GM18951 (cell line): ENCODE results near the gene KLK15.
"Not testable (repeated sequence)": the region's sequence is repeated elsewhere in the genome, so short reads cannot be mapped to it uniquely, and the experiment has no call there.

ENCODE experiments used
- POLR2A ChIP-seq: IDR thresholded peaks from 4 replicates; pipeline ENCODE4 v1.6.1; 2011; ENCODE audit warnings: mild to moderate bottlenecking; ENCODE audit not compliant: insufficient read length, insufficient read depth; ENCODE audit errors: extremely low read depth
- in situ Hi-C: fragments of 300-500 bp; cut with MboI; formaldehyde crosslinking; loops from one replicate; pipeline ENCODE4 v1.12.0; 2022; ENCODE audit warnings: low sequenced_read_pairs, mixed read lengths, inconsistent platforms; ENCODE audit not compliant: unreplicated experiment

The KLK15 gene

DNA sequence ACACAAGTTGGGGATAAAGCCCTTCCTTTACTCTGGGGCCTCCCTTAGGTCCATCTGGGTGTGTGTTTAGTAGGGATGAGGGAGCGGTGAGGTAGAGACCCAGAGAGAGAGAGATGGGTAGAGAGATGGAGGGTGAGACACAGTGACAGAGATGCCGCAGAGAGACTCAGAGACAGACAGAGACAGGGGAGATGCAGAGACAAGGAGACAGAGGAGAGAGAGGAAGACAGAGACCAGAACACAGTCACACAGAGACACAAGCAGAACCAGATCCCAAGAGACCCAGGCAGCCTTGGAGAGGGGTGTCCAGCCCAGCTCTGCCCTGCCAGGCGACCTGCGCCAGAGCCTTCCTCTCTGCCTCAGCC, 12.1 kb downstream of the KLK15 start:
- no peak for TF ChIP-seq POLR2A
- in situ Hi-C loops: no loop called here

DNA sequence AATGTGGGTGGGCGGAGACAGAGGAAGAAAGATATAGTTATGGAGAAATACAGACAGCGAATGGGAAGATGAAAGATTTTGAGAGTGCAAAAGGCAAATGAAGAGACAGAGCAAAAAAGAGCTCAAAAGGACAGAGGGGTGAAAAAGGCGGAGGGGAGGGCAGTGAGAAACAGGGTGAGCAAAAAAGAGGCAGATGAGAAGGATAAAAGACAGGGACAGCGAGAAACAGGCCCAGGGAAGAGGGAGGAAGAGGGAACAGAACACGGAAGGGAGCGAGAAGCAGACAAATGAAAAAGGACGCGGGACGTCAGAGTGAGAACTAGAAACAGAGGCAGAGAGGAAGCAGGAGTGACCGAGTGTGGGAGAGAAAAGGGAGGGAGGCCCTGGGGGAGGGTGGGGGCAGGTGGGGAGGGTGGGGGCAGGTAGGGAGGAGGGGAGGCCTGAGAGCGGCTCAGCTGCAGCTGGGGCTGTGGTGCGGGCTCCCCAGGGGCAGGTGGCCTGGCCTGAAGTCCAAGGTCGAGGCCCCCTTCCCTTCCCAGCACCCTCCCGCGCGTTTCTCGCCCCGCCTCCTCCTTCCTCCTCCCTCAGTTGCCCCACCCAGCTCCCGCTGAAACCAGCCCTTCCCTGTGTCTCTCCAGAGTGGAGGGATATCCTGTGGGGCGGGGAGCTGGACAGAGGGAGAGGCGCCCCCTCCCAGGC, 12.7 kb downstream of the KLK15 start:
- TF ChIP-seq POLR2A: no peak
- in situ Hi-C loops: no loop called here

DNA sequence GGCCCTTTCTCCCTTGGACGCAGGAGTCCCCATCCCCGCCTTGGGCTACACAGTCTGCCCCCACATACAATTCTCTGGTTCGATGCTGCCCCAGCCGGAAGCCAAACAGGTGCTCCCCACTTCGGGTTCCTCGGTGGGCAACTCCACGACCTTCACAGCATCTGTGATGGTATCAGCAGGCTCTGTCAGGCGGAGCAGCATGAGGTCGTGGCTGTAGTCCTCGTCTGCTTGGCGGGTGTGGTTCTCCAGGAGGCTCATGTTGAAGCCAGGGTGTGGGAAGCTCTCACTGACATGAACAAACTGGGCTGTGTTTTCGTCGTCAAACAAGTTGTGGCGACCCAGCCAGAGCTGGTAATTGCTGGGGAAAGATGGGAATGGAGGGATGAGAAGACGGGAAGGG, 13.3 kb downstream of the KLK15 start:
- TF ChIP-seq POLR2A: no peak
- in situ Hi-C loops: no loop called here

DNA sequence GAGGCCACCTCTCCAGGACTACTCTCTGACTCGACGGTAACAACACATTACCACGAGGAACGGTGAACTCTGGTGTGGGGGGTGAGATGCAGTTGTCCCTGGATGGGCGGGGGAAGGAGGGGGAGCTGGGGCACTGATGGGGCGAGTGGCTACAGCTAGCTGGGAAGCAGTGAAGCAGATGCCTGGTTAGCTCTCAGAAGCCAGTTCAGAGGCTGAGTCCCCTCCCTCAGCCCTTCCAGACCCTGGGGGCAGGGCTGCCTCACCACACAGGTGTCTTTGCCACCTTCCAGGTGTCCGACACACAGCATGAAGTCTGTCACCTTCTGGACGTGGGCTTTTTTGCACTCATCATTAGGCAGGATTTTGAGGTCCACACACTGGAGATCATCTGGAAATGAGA, 13.7 kb downstream of the KLK15 start:
- TF ChIP-seq POLR2A: no peak
- in situ Hi-C loops: no loop called here

DNA sequence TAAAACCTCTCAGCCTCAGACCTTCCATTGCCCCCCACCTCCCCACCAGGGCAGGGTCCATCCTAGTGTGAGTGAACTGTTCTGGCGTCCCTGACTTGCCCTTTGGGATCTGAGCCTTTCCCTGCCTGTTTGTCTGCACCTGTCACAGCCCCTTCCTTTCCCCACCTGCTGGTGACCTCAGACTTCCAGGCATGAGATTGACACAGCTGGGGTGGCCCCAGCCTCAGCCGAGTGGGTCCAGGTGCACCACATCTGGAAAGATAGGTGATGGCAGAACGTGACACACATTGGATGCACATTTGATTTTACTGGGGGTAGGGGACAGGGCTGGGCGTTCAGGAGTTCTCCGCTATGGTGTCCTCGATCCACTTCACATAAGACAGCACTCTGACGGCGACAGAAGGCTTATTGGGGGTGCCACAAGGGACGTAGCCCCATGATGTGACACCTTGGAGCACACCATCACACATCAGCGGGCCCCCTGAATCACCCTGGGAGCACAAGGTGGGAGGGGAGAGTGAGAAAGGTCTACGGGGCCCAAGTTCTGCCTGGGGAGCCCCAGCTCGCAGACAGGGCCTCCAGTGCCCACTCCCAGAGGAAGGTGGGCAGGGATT, 14.4 kb downstream of the KLK15 start:
- TF ChIP-seq POLR2A: no peak
- in situ Hi-C loops: no loop called here

DNA sequence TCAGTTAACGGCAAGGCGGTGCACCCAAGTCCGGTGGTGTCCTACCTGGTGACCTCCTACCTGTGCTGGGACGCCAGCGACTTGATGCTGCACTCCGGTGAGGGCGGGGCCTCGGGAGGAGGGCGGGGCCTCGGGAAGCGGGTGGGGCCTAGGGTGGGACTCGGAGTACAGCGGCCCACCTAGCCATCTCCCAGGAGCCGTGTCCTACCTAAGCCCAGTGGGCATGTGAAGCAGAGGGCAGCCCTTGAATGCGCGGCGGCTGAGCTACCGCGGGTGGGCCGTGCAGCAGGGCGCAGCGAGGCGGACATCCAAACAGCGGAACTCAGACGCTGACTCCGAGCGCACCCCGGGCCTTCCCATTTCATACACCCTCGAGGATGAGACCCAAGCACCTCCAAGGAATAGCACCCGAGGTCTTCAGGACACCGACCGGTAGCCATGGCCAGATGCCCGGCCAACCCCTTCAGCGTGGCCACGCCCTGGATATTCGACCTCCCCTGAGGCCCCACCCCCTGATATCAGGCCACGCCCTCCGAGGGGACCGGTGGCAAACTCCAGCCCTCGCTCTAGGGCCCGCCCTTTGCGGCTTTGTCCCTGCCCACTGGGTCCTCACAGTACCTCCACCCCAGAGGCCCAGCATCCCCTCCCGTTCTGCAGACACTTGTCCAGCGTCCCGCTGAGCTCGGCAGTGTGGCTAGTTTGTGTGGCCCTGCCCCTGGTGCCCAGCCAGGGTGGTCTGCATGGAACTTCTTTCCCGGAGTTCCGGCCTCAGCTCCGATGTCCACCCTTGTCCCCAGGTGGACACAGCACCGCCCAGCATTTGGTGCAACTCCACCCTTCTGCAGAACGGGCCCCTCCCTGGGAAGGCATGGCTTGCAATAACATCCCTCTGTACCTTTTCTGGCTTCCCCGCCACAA, 15.2 kb downstream of the KLK15 start:
- in situ Hi-C loops: no loop called here
- TF ChIP-seq POLR2A: peak; percentile 60

DNA sequence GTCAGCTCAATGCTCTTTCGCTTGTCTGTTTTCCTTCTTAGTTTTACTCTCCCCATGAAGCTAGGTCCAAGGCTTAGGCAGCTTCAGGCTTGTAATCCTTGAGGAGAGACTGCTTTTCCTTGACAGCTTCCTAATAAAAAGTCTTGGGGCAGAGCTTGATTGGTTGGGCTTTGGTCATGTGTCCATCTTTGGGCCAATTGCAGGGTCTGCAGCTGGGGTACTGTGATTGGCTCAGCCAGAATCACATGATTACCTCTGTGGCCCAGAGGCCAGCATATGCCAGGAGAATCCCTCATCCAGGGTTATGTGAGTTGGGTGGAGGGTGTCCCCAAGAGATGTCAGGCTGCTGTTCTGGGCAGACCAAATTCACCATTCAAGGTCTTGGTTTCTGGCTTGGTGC, 17.9 kb downstream of the KLK15 start:
- in situ Hi-C loops: no loop called here
- no peak for TF ChIP-seq POLR2A

DNA sequence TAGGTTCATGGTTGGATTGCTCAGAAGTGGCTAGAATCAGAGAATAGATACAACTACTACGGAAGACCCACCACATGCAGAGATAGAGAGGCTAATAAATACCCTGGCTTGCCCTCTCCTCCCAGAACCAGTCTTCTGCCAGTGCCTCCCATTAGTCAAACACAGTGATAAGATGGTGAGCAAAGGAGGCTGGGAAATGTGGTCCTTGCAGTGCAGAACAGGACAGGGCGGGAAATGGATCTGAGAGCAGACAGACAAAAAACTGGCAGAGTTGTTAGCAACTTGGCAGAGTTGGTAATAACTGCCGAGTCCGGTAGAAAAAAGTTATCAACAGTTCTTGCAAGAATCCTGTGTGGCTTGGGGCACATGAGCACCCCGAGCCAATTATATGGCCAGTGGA, 18.5 kb downstream of the KLK15 start:
- TF ChIP-seq POLR2A: no peak
- in situ Hi-C loops: no loop called here

DNA sequence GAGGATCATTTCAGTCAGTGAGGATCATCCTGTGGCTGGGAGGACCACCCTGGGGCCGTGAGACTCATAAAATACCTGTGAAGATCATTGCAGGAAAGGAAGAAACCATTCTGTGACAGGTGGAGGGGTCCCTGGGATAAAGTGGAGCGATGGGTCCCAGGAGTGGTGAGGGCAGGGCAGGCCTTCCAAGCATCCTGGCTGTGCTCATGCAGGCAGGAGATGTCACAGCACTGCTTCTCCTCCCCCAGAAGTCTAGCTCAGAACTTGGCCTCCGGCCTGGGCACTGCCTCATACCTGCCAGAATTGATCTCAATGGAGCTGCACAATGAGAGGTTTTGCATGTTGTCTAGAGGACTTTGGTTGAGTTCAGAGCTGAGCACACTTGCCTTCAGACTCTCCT, 20.9 kb downstream of the KLK15 start:
- TF ChIP-seq POLR2A: no peak
- in situ Hi-C loops: no loop called here

DNA sequence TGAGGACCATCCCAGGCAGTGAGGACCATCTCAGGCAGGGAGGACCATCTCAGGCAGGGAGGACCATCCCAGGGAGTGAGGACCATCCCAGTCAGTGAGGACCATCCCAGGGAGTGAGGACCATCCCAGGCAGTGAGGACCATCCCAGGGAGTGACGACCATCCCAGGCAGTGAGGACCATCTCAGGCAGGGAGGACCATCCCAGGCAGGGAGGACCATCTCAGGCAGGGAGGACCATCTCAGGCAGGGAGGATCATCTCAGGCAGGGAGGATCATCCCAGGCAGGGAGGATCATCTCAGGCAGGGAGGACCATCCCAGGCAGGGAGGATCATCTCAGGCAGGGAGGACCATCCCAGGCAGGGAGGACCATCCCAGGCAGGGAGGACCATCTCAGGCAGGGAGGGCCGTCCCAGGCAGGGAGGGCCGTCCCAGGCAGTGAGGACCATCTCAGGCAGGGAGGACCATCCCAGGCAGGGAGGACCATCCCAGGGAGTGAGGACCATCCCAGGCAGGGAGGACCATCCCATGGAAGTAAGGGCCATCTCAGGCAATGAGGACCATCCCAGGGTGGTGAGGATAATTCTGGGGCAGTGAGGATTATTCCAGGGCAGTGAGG, 21.6 kb downstream of the KLK15 start:
- in situ Hi-C loops: not testable (repeated sequence)

DNA sequence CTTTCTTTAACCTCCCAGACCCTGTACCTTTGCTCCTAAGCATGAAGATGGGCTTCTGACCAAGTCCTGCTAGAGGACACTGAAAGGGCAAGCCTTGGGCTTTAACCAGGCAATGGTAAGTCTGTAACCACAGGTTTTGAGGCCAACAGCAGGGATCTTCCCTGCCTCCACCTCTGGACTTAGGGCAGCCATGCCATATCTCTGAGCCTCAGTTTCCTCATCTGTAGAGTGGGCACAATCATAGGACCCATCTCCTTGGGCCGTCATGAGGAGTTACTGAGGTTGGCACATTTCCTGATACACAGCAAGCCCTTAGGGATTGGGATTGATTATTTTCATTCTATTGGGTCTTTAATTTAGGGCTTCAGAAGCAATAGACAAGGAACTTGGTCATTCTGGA, 24.5 kb downstream of the KLK15 start:
- in situ Hi-C loops: no loop called here
- TF ChIP-seq POLR2A: no peak

DNA sequence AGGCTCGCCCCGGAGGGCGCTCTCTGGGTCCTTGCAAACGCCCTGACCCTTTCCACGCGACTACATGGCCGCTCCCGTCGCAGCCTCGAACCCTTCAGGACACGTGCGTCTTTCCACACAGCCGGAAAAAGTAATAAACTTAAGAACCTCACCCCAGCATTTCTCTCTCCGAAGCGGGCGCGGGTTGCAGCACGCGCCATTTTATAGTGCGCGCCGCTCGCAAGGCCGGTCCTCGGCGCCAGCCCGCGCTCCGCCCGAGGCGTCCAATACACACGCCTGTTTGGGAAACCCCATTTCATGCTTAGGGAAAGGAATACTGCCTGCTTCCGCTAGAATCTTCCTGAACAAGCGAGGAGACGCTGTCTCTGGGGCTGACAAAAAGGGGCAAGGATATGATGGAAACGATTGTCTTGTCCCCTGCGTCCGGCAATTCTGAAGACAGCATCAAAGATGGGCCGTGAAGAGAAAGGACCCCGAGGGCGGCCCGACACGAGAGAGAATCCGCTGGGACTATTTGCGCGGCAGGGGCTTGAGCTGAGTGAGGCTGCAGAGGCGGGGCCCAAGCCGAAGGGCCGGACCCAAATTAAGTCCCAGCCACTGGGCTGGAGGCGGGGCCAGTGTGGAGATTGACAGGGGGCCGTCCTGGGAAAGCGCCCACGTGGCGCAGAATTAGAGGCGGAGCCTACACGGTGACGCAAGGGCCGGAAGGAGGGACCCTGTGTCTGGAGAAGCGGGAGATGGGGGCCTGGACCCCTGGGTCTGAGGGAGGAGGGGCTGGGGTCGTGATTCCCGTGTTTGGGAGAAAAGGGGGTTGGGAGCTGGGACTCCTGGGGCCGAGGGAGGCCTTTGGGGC, 28.7 kb downstream of the KLK15 start:
- in situ Hi-C loops: no loop called here
- peak; percentile 98 for TF ChIP-seq POLR2A
